Medulla oblongata (tissue), 1 donor: ENCODE results near the gene PPP2R2B.
"Not testable (repeated sequence)": the region's sequence is repeated elsewhere in the genome, so short reads cannot be mapped to it uniquely, and the experiment has no call there.

Experiments used
- DNase-seq: peaks from one replicate; pipeline ENCODE4 v3.0.0-alpha.2; 2015; ENCODE audit errors: extremely low spot score

Gene PPP2R2B

GRCh38 chr5:146745931-146746577 lies 132.5 kb downstream of the PPP2R2B start:
- no peak for DNase-seq

DNA sequence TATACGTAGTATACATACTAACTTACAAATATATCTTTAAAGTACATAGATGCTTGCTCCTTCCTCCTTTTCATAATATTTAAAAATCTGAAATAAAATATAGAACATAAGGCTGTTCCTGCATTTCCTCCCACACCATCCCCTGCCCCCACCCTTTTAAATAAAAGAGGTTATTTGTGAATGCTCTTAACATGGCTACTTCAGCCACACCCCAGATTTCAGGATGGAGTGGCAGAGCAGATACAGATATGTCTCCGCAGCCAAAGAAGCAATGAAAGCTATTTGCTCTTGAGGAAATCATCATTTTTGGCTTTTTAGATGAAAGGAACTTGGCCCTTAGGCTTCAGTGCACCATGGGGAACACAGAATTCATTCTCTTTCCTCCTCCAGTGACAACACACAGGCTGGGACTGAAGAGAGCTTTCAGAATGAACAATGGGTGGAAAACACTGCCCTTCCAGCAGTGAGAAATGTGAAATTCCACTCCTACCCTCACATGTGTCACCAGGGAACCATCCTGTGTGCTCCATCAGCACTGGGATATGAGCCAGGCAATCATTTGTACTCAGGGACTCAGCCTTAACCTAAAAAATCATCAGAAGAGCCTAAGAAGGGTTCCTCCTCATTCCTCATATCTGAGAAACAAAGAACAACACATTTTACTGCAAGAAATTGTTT lies 134.3 kb downstream of the PPP2R2B start:
- peak; percentile 89 for DNase-seq

DNA sequence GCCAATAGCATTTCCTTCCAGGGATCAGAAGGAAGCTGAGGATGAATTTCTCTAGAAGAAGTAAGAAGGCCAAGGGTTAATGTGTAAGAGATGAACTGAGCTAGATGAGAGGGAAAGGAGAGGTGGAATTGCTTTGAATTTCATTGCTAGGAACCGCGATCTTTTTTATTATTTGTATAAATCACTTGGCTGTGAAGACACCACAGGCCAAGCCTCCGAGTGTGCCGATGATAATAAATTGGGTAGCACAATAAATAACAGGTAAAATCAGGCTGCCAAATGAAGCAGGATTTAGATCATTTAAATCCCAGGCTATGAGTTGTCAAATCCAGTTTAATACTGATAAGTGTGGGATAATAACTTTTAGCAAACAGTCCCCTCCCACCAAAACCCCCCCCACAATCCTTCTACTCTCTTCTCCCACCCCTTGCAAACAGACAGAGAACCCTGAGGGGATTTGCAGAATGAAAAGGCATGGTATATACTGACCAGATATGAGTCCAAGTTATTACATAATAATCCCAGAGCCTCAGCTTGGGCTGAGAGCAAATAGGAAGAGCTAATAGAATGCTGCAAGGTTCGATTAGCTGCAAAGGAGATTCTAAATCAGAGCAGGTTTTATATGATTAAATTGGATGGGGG lies 143.5 kb downstream of the PPP2R2B start:
- DNase-seq = no peak

DNA sequence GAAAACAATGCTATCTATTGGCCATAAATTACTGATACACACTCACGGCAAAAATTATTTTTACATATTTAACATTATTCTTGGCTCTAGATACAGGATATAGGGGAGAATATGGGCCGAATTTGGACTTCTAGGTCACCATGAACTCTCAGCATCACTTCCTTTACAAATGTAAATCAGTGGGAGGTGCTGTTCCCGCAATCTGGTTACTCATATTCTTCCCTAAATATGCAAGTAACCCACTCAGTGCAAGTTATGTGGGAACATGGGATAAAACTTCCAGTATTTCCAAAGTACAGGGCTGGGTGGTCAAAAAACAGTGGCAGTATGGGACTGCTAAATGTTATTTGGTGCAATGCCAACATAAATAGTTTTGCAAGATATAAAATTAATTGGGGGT lies 145.6 kb downstream of the PPP2R2B start:
- DNase-seq = no peak

GRCh38 chr5:146731909-146732659 lies 146.5 kb downstream of the PPP2R2B start:
- DNase-seq = no peak

- DNase-seq = not testable (repeated sequence)
These were observed 149.8 kb downstream of the PPP2R2B start for GRCh38 chr5:146728746-146729145.

- no peak for DNase-seq
These were observed 151.7 kb downstream of the PPP2R2B start for GRCh38 chr5:146726891-146727290.

GRCh38 chr5:146726020-146726419 lies 152.5 kb downstream of the PPP2R2B start:
- DNase-seq = peak; percentile 13

- DNase-seq = no peak
These were observed 153.5 kb downstream of the PPP2R2B start for GRCh38 chr5:146725025-146725424.

DNA sequence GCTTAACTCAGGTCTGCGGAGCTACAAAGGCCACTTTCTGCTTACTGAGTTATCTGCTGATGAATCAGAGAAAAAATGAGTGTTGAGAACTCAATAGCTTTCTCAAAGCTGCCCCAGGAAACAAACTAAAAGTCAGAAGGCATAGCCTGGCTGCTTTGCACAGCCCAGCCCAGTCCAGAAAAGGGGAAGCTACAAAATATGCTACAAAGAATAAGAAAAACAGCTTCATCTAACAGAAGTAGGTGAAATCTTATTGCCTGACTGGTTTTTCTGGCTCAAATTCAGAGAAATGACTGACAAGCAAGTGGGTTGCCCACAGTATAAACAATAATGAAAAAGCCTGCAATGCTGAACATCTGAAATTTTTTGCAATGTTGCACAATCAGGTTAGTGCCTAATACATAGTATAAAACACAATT lies 156.2 kb downstream of the PPP2R2B start:
- DNase-seq = no peak

DNA sequence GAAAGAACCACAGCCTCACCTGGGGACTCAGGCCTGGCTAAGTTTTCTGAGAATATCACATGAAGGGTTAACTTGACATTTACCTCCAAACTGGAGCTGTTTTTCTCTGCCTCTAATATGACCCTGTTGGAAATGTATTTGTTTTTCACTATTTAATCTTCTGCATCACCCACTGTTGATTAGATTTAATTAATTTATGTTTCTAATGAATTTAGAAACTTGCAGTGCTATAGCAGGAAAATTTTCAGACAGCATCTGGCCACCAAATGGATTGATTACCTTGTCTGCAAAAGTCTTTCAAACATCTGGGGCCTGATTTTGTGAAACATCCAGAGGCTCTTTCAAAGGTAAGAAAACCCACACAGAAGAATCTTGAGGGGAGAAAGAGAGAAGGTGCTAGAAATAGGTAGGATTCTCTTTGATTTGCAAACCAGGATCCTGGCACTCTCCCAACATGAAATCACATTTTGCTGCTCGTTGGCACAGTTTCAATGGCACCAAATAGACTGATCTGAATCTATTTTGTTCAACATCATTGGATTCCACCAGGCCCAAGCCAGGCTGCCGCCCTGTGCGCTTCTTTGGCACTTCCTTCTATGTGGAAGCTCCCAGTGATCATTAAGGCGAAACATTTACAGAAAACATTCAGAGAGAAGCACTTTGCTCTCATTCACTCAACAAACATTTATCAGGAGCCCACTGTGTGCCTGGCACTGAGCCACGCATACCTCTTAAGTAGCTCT lies 157.3 kb downstream of the PPP2R2B start:
- DNase-seq = no peak

- DNase-seq = no peak
These were observed 158.4 kb downstream of the PPP2R2B start for GRCh38 chr5:146720107-146720506.

GRCh38 chr5:146719179-146719578 lies 159.4 kb downstream of the PPP2R2B start:
- DNase-seq = no peak

- DNase-seq = no peak
These were observed 159.9 kb downstream of the PPP2R2B start for GRCh38 chr5:146718609-146719008.

DNA sequence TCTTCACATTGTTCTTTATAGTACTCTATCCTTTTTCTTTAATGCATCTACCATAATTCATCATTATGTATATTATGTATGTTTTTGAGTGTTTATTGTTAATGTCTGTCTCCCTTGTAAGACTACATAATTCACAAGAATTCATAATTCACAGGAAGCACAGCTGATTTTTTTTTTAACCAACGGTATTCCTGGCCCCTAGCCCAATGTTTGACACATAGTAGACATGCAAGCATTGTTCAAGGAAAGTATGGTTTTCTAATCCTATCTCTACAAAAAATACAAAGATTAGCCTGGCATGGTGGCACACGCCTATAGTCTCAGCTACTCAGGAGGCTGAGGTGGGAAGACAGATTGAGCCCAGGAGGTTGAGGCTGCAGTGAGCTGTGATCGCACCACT lies 160.6 kb downstream of the PPP2R2B start:
- DNase-seq = no peak

DNA sequence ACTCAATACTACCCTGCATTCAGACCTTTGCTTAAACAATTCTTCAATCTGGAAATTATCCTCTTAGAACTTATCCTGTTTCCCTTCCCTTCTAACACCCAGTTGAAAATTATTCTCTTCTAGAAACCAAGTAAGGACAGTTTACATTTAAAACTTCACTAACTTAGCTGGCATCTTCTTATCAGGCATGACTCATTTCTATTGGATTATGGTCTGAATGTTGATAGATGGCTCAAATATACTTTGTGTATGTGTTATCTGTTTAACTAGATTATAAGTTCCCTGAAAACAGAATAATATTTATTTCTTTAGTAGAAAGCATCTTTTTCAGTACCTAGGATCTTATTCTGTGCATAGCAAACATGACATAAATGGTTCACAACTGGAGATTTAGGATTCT lies 161.9 kb downstream of the PPP2R2B start:
- no peak for DNase-seq

- DNase-seq = no peak
These were observed 168.2 kb downstream of the PPP2R2B start for GRCh38 chr5:146710348-146710747.

DNA sequence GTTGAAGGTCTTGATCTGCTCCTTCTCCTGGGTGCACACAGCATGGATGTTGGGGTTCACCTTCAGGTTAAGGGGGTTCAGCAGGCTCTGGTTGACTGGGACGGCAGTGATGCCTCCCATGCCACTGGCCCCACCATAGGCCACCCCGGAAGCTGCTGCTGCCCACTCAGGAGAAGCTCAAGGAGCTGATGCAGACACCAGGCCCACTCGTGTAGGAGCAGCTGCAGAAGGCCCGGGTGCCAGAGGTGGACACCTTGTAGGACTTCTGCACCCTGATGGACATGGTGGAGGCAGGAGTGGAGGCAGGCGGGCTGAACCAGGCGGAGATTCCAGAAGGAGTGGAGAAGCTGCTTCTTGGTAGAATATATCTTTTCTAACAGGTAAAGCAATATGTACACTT lies 171.2 kb downstream of the PPP2R2B start:
- no peak for DNase-seq

GRCh38 chr5:146706321-146706972 lies 172.1 kb downstream of the PPP2R2B start:
- DNase-seq = no peak

DNA sequence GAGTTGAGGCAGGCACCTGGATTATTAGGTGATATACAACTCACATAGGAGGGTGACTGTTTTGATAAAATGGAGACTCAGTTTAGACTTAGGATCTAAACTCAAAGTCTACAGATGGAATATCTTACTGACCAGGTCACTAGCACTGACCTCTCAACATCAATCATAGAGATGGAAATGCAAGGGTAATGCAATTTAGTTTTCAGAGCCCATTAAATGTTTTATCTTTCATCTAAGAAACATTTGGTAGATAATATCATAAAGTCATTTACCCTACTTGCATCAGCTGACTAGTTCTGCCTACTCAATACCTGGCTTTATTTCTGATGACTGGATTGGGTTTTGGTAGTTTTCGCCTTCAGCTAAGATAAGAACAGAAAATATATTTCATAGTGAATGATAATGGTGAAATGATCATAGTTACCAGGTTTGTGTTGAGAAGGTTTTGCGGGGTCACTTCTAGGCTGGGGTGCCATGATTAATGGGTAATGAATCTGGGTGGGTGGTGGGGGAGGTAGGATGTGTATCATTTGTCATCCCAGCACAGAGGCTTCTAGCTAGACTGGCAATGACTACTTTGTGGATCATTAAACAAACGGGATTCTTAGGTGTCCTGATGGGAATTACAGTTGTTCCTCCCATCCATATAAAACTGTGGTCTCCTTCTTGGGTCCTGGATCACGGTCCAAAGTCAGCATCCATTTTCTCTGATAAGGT lies 173.4 kb downstream of the PPP2R2B start:
- no peak for DNase-seq
